GM12878 (cell line): ENCODE results near the gene TGFBI. TPM values are rescaled to one million over a fixed set of nuclear protein-coding genes. Genes with fewer than 3 reads are reported as not detected.

Experiments used
- ATAC-seq: fragments of 200-7000 bp; cut with Tn5 transposase; 3 replicates; pipeline ENCODE4 v1.9.1; 2020; ENCODE audit warnings: mild to moderate bottlenecking, moderate library complexity
- BruUV-seq: library from RNA; stranded (reverse); fragments of 400-500 nt; replicated peaks from 2 replicates; lab custom pipeline; 2021; lab: Mats Ljungman, UMichigan
- CTCF ChIA-PET: fragments of 300-600 bp; sonication (Branson Sonifier 250); formaldehyde crosslinking; extraction: SDS; loops from one replicate; lab custom pipeline; 2021; ENCODE audit warnings: inconsistent platforms; lab: Yijun Ruan, JAX
- POLR2A ChIA-PET: fragments of 350-600 bp; formaldehyde crosslinking; extraction: SDS; loops from one replicate; lab custom pipeline; 2021; ENCODE audit warnings: inconsistent platforms; lab: Charles Lee
- RAD21 ChIA-PET: fragments of 300-600 bp; sonication (Branson Sonifier 250); formaldehyde crosslinking; loops from one replicate; lab custom pipeline; 2023; ENCODE audit warnings: antibody characterized with exemption; ENCODE audit not compliant: unreplicated experiment; lab: Charles Lee
- SMC1A ChIA-PET: fragments of 300-600 bp; sonication (Branson Sonifier 250); formaldehyde crosslinking; loops from one replicate; lab custom pipeline; 2023; ENCODE audit not compliant: unreplicated experiment, uncharacterized antibody; lab: Charles Lee
- DNase-seq: peaks from one replicate; pipeline ENCODE4 v3.0.0-alpha.2; 2011; ENCODE audit warnings: low read depth, low spot score
- FAIRE-seq: peaks from 3 replicates; lab custom pipeline; 2011; peaks lifted over from hg19 to GRCh38; lab: Jason Lieb, UNC
- H2AFZ ChIP-seq: 2 replicates; pipeline ENCODE4 v1.6.0; 2011; ENCODE audit warnings: low read depth, low read length, control low read depth; ENCODE audit not compliant: control insufficient read depth
- H3K27ac ChIP-seq: 2 replicates; pipeline ENCODE4 v1.5.1; 2011; ENCODE audit warnings: control low read depth; ENCODE audit not compliant: control insufficient read depth, insufficient read depth
- H3K27me3 ChIP-seq, 2 experiments: replicated peaks in 1 of 2; 2 replicates each; pipeline versions ENCODE4 v1.6.0 to v1.6.1; 2011; ENCODE audit warnings: low read length in 1 of 2; ENCODE audit not compliant: control insufficient read depth in 2 of 2, insufficient read depth in 2 of 2
- H3K36me3 ChIP-seq, 2 experiments: 2 replicates each; pipeline ENCODE4 v1.5.1; 2011; ENCODE audit warnings: low read length in 1 of 2; ENCODE audit not compliant: control insufficient read depth in 2 of 2, insufficient read depth in 2 of 2
- H3K4me1 ChIP-seq: 2 replicates; pipeline ENCODE4 v1.6.1; 2011; ENCODE audit warnings: mild to moderate bottlenecking, low read length, moderate library complexity, mixed read lengths; ENCODE audit not compliant: control insufficient read depth, insufficient read depth
- H3K4me2 ChIP-seq: 2 replicates; pipeline ENCODE4 v1.6.0; 2011; ENCODE audit warnings: control low read depth; ENCODE audit not compliant: control insufficient read depth, insufficient read depth
- H3K4me3 ChIP-seq: fragments of 200-600 bp; sonication (generic); 2 replicates; pipeline ENCODE4 v1.5.1; 2016
- H3K79me2 ChIP-seq: 2 replicates; pipeline ENCODE4 v1.6.0; 2011; ENCODE audit warnings: low read length; ENCODE audit not compliant: control insufficient read depth, insufficient read depth
- H3K9ac ChIP-seq: 2 replicates; pipeline ENCODE4 v1.8.0; 2011; ENCODE audit warnings: low read length, control low read depth, mixed read lengths; ENCODE audit not compliant: control insufficient read depth, insufficient read depth
- H3K9me3 ChIP-seq: replicated peaks from 3 replicates; pipeline ENCODE4 v1.5.1; 2011; ENCODE audit warnings: mild to moderate bottlenecking, low read length; ENCODE audit not compliant: control insufficient read depth, insufficient read depth
- H4K20me1 ChIP-seq: 2 replicates; pipeline ENCODE4 v1.6.0; 2011; ENCODE audit not compliant: control insufficient read depth, insufficient read depth
- RUNX3 ChIP-seq: IDR thresholded peaks from 2 replicates; pipeline ENCODE4 v1.6.1; 2012; ENCODE audit warnings: low read length, inconsistent platforms
- SP1 ChIP-seq: IDR thresholded peaks from one replicate; pipeline ENCODE4 v1.6.1; 2011; ENCODE audit warnings: low read depth, low read length
- ZNF24 ChIP-seq: fragments of 450-650 bp; IDR thresholded peaks from 2 replicates; pipeline ENCODE4 v1.6.1; 2017; ENCODE audit warnings: antibody characterized with exemption, mild to moderate bottlenecking
- WGBS: methylation state at CpG from one replicate; pipeline ENCODE4 v1.1.6; 2016; ENCODE audit warnings: low lambda C conversion rate; ENCODE audit not compliant: insufficient replicate concordance, insufficient coverage; ENCODE audit errors: missing lambda C conversion rate; 5-methylcytosine and 5-hydroxymethylcytosine counted together
- in situ Hi-C: fragments of 300-500 bp; cut with MboI; formaldehyde crosslinking; loops from 9 replicates; pipeline ENCODE4 v1.14.3; 2018; ENCODE audit warnings: mixed read lengths
- intact Hi-C: fragments of 100-400 bp; cut with micrococcal nuclease; formaldehyde crosslinking; loops from one replicate; pipeline ENCODE4 v1.14.2; 2022; ENCODE audit not compliant: unreplicated experiment
- polyA plus RNA-seq, 11 experiments: library from polyadenylated mRNA; depleted of rRNA in 4 of 11; unstranded in 6 of 11; stranded (reverse) in 5 of 11; fragments of >200 nt; fragmentation: Nextera tagmentation in 4 of 11; fragmentation: Illumina TruSeq in 1 of 11; extraction: Ambion mirVana in 4 of 11; extraction: Trizol in 1 of 11; gene quantifications; 1 replicate in 1 of 11; 2 replicates in 10 of 11; pipeline versions ENCODE4 v1.2.1 to v1.2.3, GENCODE V29; 2011 to 2016; ENCODE audit warnings: inconsistent platforms in 2 of 11, missing spikeins in 2 of 11, low read depth in 1 of 11
- total RNA-seq, 4 experiments: library from RNA; depleted of rRNA in 3 of 4; stranded (reverse); fragments of >200 nt in 3 of 4; fragmentation: Illumina TruSeq in 1 of 4; extraction: Trizol in 1 of 4; gene quantifications; 2 replicates each; pipeline versions ENCODE4 v1.2.1 to v1.2.3, GENCODE V29; 2013 to 2021
- TF ChIP-seq, protein P1 (sequence below): fragments of 450-650 bp; formaldehyde crosslinking; IDR thresholded peaks from 2 replicates; pipeline ENCODE4 v1.4.0; 2022; ENCODE audit warnings: mild to moderate bottlenecking, moderate library complexity
- TF ChIP-seq, protein P2 (sequence below): fragments of 450-650 bp; IDR thresholded peaks from 2 replicates; pipeline ENCODE4 v1.6.1; 2017; ENCODE audit warnings: mild to moderate bottlenecking, low read depth, inconsistent platforms; ENCODE audit not compliant: poor library complexity, severe bottlenecking
- TF ChIP-seq, protein P3 (sequence below): fragments of 450-650 bp; conservative IDR thresholded peaks from 2 replicates; pipeline ENCODE4 v1.6.1; 2017; ENCODE audit warnings: mild to moderate bottlenecking, moderate library complexity
- TF ChIP-seq, protein P4 (sequence below): fragments of 150-350 bp; IDR thresholded peaks from 2 replicates; pipeline ENCODE4 v1.6.1; 2016; ENCODE audit warnings: low read depth, low read length
- TF ChIP-seq, protein P5 (sequence below): fragments of 450-650 bp; IDR thresholded peaks from 2 replicates; pipeline ENCODE4 v1.6.1; 2016; ENCODE audit warnings: mild to moderate bottlenecking

TGFBI gene
- total and polyA plus RNA-seq, 10 of the 15 experiments (the other 5 are each of a cell fraction or from before 2014, with no cell fraction given): 0.12 to 1.8 (median 0.19) TPM

DNA sequence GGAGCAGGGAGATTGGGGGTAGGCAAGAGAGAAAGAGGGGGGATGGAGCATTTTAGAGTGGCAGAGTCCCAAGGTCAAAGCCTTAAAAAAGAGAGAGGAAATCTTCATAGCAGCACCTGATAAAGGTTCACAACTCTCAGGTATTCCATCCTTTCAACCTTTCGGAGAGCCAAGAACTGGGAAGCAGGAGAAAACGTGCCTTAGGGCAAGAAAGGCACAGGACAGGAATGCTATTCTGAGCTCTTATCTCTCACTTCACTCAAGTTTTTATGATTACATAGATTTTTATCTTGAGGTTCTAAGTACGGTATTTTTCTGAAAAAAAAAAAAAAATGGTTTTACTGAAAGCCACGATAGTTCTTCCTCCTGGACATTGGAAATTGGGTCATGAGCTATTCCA is 69.4 kb downstream of the TGFBI start:
- Histone ChIP-seq H3K4me3 (no peak overlapping the region), H2AFZ (no peak overlapping the region), H3K9ac (no peak overlapping the region), H4K20me1 (no peaks in the 10 kb centered on the region), H3K79me2 (no peaks in the 10 kb centered on the region), H3K36me3 (no peaks in the 10 kb centered on the region), H3K9me3 (no peaks in the 10 kb centered on the region), H3K27me3 (peaks cover 0 to 7% of the 10 kb centered on the region in 2 experiments; a peak in 2 of 4 replicates), H3K4me1 (no peaks in the 10 kb centered on the region), H3K27ac (no peak overlapping the region), H3K4me2 (no peak overlapping the region)
- ChIA-PET CTCF (interaction anchor here (0.6 to 1.5 kb wide), 6 partner anchors 9 to 41 kb away, joined by 3 to 5 read pairs (median 4); no protein-coding TSS in a partner anchor), SMC1A (interaction anchor here (1.1 to 2.0 kb wide), 5 partner anchors 10 to 23 kb away, joined by 4 to 6 read pairs (median 4); no protein-coding TSS in a partner anchor), POLR2A (interaction anchor here (0.7 kb wide), 2 partner anchors 55 to 148 kb away, joined by 3 read pairs; no protein-coding TSS in a partner anchor), RAD21 (interaction anchor here (1.2 to 1.6 kb wide), 2 partner anchors 9 to 11 kb away, joined by 3 read pairs; no protein-coding TSS in a partner anchor)
- ATAC-seq: no peak
- DNase-seq: no peak
- 53% methylated on average over 4 of the region's 4 CpGs for WGBS
- intact Hi-C loops: no loop called here
- FAIRE-seq: no peak
- in situ Hi-C loops: no loop called here
- BruUV-seq: no TSS peak
- TF ChIP-seq, protein P1, sequence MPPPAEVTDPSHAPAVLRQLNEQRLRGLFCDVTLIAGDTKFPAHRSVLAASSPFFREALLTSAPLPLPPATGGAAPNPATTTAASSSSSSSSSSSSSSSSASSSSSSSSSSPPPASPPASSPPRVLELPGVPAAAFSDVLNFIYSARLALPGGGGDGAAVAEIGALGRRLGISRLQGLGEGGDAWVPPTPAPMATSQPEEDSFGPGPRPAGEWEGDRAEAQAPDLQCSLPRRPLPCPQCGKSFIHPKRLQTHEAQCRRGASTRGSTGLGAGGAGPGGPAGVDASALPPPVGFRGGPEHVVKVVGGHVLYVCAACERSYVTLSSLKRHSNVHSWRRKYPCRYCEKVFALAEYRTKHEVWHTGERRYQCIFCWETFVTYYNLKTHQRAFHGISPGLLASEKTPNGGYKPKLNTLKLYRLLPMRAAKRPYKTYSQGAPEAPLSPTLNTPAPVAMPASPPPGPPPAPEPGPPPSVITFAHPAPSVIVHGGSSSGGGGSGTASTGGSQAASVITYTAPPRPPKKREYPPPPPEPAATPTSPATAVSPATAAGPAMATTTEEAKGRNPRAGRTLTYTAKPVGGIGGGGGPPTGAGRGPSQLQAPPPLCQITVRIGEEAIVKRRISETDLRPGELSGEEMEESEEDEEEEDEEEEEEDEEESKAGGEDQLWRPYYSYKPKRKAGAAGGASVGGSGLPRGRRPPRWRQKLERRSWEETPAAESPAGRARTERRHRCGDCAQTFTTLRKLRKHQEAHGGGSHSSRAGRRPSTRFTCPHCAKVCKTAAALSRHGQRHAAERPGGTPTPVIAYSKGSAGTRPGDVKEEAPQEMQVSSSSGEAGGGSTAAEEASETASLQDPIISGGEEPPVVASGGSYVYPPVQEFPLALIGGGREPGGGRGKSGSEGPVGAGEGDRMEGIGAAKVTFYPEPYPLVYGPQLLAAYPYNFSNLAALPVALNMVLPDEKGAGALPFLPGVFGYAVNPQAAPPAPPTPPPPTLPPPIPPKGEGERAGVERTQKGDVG: no peak
- TF ChIP-seq, protein P2, sequence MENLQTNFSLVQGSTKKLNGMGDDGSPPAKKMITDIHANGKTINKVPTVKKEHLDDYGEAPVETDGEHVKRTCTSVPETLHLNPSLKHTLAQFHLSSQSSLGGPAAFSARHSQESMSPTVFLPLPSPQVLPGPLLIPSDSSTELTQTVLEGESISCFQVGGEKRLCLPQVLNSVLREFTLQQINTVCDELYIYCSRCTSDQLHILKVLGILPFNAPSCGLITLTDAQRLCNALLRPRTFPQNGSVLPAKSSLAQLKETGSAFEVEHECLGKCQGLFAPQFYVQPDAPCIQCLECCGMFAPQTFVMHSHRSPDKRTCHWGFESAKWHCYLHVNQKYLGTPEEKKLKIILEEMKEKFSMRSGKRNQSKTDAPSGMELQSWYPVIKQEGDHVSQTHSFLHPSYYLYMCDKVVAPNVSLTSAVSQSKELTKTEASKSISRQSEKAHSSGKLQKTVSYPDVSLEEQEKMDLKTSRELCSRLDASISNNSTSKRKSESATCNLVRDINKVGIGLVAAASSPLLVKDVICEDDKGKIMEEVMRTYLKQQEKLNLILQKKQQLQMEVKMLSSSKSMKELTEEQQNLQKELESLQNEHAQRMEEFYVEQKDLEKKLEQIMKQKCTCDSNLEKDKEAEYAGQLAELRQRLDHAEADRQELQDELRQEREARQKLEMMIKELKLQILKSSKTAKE: no peak
- TF ChIP-seq, protein P3, sequence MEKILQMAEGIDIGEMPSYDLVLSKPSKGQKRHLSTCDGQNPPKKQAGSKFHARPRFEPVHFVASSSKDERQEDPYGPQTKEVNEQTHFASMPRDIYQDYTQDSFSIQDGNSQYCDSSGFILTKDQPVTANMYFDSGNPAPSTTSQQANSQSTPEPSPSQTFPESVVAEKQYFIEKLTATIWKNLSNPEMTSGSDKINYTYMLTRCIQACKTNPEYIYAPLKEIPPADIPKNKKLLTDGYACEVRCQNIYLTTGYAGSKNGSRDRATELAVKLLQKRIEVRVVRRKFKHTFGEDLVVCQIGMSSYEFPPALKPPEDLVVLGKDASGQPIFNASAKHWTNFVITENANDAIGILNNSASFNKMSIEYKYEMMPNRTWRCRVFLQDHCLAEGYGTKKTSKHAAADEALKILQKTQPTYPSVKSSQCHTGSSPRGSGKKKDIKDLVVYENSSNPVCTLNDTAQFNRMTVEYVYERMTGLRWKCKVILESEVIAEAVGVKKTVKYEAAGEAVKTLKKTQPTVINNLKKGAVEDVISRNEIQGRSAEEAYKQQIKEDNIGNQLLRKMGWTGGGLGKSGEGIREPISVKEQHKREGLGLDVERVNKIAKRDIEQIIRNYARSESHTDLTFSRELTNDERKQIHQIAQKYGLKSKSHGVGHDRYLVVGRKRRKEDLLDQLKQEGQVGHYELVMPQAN: no peak
- TF ChIP-seq, protein P4, sequence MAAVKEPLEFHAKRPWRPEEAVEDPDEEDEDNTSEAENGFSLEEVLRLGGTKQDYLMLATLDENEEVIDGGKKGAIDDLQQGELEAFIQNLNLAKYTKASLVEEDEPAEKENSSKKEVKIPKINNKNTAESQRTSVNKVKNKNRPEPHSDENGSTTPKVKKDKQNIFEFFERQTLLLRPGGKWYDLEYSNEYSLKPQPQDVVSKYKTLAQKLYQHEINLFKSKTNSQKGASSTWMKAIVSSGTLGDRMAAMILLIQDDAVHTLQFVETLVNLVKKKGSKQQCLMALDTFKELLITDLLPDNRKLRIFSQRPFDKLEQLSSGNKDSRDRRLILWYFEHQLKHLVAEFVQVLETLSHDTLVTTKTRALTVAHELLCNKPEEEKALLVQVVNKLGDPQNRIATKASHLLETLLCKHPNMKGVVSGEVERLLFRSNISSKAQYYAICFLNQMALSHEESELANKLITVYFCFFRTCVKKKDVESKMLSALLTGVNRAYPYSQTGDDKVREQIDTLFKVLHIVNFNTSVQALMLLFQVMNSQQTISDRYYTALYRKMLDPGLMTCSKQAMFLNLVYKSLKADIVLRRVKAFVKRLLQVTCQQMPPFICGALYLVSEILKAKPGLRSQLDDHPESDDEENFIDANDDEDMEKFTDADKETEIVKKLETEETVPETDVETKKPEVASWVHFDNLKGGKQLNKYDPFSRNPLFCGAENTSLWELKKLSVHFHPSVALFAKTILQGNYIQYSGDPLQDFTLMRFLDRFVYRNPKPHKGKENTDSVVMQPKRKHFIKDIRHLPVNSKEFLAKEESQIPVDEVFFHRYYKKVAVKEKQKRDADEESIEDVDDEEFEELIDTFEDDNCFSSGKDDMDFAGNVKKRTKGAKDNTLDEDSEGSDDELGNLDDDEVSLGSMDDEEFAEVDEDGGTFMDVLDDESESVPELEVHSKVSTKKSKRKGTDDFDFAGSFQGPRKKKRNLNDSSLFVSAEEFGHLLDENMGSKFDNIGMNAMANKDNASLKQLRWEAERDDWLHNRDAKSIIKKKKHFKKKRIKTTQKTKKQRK: no peak
- no peak for TF ChIP-seq RUNX3
- TF ChIP-seq SP1: no peak
- TF ChIP-seq, protein P5, sequence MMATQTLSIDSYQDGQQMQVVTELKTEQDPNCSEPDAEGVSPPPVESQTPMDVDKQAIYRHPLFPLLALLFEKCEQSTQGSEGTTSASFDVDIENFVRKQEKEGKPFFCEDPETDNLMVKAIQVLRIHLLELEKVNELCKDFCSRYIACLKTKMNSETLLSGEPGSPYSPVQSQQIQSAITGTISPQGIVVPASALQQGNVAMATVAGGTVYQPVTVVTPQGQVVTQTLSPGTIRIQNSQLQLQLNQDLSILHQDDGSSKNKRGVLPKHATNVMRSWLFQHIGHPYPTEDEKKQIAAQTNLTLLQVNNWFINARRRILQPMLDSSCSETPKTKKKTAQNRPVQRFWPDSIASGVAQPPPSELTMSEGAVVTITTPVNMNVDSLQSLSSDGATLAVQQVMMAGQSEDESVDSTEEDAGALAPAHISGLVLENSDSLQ: no peak
- TF ChIP-seq ZNF24: no peak
